OCI-M2 (cell line): ENCODE data around the gene SLC22A5.
"Not testable (repeated sequence)": the region's sequence is repeated elsewhere in the genome, so short reads cannot be mapped to it uniquely, and the experiment has no call there.

ENCODE experiments used
- DNase-seq: peaks from one replicate; lab custom pipeline; 2025; ENCODE audit not compliant: unreplicated experiment; lab: John Stamatoyannopoulos, UW

SLC22A5 gene

DNA sequence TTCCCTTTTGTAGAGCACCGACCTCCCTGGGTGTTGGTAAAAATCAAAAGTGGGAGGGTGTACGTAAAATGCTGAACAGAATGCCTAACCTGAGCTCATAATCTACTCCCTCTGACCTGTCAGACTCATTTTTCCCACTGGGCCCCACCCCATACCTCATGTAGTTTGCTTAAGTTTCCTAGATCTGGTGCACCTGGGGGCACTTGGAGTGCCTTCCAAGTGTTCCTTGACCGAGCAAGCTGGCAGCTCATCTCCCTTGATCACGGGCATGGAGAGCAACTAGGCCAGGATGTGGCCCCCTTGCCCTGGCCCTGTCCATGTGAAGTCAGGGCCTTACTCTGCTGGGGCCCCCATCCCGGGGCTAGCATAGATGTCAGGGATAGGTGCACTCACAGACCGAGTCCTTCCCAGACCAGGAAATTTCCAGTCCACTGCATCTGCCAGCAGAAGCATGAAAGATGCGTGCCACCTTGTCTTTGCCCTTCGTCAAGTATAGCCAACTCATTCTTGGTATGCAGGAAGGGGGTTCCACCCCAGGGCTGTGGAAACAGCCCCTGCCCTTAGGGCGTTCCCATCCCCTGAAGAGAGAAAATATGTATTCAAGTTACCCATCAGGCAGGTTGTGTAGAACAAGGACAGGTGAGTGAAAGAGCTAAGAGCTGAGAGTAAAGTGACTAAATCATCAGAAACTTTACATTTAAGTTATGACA, 41.9 kb downstream of the SLC22A5 start:
- DNase-seq: no peak

DNA sequence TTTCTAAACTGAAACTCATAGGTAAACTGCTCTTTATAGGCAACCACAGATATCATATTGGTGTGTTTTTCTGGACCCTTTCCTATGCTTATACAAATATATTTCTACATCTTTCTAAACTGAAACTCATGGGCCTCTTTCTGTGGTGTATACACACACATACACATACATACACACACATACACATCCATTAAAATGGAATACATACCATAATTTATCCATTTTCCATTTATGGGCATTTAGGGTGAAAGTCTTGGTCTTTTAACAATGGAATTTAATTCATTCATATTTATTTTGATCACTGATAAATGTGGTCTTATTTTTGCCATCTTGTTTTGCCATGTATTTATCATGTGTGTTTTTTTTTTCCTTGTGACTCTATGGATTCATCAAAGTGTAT, 44.1 kb downstream of the SLC22A5 start:
- no peak for DNase-seq

DNA sequence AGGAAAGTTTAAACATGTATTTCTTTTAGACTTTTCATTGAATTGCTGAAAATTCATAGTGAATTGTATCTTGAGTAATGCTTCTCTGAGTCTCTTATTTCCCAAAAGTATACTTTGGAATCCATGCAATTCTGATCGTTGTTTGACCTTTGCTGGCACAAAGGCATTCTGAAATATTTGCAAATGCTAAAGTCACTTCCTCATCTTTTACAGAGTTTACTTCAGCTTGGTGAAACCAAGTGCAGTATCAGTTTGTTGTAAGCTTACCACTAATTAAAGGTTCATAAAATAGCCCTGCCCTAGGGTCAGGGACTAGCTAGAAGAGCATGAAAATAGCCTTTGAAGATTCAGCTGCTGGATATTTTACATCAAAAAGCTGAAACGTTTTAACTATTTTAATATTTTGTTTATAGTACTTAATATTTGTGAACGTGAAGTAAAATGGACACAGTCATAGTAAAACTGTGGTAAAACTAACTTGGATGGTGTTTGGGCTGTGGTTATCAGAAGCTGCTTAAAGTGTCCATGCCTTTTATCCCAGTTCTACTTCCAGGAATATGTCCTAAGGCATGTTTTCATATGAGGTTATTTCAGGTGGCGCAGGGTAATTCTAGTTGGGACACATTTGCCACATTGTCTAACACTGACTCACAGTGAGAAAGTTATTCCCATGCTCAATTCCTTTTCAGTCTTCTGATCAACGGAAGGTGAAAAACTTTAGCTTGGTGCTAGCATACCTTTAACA, 45.3 kb downstream of the SLC22A5 start:
- no peak for DNase-seq

DNA sequence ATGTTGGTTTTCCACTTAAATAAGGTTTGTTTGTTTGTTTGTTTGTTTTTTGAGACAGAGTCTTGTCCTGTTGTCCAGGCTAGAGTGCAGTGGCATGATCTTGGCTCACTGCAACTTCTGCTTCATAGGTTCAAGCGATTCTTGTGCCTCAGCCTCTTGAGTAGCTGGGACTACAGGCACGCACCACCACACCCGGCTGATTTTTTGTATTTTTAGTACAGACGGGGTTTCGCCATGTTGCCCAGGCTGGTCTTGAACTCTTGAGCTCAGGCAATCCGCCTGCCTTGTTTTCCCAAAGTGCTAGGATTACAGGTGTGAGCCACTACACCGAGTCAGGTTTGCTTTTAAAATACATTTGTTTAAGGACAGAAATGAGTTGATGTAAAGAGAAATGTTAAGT, 46.0 kb downstream of the SLC22A5 start:
- DNase-seq: not testable (repeated sequence)

DNA sequence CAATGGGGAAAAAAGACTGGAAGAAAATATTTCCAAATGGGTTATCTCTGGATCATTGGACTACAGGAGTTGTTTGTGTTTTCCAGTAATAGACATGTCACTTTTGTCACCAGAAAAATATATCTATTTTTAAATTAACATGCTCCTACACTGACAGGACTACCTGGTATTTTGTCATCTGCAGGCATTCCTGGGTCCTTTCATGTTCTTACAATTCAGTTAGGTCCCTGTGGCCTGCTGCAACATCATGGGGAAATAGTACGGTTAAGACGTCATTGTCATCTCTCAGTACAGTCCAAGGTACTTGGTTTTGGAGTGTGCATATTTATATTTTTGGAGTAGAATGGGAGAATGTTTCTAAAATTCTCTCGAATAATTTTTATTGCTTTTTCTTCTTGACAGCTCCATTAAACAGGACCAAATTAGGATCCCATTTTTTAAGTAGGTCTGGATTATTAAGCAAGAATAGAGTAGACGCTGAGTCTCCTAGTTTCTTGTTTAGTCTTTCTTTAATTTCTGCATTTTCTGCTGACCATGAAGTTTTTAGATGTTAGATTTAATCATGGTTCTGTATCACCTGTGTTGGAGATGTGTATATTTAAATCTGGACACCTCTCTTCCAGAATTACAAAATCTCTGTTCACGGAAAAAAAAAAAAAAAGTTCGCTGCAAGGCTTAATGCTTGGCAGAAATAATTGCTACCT, 46.9 kb downstream of the SLC22A5 start:
- no peak for DNase-seq

DNA sequence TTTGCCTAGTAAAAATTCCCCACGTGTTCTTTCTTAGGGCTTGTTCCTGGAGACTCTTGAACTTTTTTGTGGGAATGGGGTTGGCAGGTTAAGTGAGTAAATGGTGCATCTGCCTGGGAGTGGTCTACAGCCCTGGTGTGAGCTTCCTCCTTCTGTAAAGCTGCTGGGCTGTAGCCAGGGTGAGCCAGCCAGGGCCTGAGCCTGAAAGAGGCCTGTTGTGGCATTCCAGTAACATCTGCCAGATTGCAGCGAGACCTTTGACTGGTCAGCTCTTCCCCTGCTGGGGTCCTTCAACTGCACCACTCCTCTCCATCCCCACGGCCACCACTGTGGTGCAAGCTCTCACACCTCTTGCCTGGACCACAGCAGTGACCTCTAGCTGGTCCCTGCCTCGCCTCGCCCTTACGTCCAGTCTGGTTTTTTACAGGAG, 47.5 kb downstream of the SLC22A5 start:
- DNase-seq: no peak

DNA sequence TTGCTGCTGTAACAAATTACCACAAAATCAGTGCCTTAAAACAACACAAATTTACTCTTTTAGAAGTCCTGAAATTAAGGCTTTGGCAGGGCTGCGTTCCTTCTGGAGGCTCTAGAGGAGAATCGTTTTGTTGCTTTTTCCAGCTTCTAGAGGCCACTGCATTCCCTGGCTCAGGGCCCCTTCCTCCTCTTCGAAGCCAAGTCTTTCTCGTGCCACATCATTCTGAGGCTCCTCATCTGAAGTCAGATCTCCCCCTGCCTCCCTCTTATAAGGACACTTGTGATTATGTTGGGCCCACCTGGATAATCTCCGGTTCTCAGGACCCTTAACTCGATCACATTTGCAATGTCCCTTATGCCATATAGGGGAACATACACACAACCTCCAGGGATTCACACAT, 48.0 kb downstream of the SLC22A5 start:
- no peak for DNase-seq

DNA sequence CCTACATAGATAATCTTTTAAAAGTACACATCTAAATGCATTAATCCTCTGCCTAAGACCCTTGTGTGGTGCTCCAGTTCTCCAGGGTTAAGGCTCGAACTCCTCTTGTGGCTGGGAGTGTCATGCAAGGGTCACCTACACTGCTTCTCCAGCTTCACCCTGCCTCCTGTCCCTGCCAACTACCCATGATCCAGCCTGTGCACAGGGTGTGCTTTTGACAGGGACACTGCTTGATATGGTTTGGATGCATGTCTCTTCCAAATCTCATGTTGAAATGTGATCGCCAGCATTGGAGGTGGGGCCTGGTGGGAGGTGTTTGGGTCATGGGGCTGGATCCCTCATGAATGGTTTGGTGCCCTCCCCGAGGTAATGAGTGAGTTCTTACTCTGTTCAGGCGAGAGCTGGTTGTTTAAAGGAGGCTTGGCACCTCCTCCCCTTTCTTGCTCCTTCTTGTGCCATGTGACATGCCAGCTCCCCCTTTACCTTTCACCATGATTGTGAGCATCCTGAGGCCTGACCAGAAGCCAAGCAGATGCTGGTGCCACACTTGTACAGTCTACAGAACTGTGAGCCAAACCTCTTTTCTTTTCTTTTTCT, 48.5 kb downstream of the SLC22A5 start:
- no peak for DNase-seq

DNA sequence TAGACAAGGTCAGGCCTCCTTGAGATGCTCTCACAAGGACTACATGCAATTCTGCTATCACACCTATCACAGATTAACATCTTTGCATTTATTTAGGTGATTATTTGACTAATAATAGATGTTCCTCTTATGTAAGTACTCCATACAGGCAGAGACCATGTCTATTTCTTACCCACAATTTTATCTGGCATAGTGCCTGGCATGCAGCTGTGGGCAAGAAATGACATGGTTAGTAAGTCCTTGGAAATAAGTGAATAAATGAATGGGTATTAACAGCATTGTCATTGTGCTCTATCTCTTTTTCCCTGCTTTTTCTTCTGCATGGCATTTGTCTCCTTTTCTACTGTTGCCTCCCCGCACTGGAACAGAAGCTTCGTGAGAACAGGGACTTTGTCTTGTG, 49.4 kb downstream of the SLC22A5 start:
- no peak for DNase-seq

DNA sequence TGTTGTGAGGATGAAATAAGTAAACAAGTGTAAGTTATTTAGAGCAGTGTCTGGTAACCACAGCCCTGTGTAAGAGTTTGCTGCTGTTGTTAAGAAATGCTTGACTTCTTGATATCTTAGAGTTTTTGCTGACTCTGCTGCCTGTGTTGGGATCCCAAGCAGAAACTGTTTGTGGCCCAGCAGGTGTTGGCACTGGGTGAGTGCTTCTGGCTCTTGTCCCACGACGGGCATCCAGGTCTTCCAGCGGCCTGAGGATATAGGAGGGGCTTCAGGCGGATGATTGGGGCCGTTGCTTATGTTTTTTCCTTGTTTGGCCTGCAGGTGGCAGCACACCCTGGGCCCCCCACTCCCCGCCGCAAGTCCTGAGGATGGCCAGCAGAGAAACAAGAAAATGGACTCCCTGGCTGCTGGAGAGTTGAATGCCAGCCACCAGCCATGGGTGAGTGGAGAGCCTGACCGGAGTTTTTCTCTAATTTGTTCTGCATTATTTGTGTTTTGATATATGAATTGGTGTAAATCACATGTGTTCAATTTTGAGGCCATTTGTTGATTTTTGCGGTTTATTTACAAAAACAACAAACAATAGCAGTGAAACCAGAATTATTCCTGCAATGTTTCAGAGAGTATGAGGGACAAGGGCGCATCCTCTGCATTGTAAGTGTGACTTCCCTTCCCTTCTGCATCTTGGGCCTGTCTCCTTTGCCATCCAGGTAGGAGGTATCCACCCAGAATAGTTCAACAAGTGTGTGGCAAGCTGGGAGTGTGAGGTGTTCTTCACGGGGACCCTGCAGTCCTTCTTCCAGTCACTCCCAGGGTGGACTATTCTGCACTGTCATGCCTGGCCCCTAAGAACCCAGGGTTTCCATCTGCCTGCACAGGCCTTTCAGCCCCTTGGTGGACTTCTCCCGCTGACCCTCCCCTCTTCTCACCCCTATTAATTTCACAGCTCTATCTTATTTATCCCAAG, 50.3 kb downstream of the SLC22A5 start:
- no peak for DNase-seq

DNA sequence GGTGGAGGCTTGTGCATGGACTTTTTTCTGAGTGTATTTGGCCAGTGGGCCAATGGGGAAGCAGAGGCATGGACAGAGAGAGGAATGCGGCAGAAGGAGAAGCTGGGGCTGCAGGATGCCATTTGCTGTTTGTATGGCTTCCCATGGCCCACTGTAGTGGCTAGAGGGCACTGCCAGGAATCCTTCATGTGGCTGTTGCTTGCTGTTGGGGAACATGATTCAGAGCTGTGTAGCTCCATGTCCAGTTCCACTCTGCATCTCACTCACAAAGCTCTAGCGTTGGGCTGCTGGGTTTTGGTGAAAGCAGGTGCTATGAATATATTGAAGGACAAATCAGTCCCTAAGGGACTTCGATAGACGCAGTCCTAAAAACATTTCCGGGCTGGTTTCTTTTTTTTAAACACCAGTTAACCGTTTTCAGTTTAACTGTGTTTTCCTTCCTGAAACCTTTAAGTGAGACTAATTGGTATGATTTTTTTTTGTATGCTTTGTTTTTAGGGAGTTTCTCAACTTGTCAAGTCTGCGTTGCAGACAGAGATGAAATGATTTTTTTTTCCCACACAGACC, 51.3 kb downstream of the SLC22A5 start:
- DNase-seq: no peak

DNA sequence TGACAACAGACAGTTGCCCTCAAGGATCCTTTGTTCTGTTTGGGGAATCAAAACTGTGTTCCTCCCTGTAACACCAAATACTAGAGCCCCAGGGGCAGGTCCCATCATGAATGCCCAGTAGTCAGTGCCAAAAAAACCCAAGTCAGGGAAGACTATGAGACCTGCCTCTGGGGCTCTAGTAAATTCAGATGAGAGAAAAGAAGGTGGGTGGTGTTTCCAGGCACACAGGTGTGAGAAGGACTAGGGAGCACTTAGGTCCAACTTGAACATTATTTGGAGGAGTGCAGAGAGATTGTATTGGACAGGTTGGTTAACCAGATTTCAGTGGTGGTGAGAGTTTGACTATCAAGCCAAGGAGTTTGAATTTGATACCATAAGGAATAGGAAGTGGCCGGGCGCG, 52.0 kb downstream of the SLC22A5 start:
- DNase-seq: no peak

DNA sequence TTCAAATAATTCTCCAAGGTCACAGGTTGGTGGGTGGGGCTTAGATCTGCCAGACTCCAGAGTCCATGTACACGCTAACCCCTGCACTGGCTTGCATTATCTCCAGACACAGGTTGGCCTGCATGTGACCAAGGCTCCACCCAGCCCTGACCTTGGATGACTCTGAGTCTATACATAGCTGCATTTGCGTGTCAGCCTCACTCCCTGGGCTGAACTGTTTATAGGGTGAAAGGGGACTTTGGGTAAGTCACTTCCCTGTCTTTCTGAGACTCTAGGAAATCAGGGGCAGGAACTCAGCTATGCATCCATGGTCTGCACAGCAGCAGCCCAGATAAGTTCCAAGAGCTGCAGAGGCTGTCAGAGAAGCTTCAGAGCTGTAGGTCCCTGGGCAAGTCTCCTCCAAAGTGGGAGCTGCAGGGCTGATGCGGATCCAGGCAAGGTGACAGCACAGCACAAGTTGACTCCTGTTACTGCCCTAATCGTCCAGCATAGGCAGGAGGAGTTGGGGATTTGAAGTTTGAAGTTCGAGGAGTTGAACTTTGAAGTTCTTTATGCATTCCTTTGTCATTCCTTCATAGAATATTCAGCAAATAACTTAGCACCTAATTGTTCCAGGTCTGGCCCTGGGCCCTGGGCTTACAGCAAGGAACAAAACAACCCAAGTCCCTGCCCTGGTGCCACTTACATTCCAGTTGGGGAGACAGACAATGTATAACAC, 53.4 kb downstream of the SLC22A5 start:
- no peak for DNase-seq

DNA sequence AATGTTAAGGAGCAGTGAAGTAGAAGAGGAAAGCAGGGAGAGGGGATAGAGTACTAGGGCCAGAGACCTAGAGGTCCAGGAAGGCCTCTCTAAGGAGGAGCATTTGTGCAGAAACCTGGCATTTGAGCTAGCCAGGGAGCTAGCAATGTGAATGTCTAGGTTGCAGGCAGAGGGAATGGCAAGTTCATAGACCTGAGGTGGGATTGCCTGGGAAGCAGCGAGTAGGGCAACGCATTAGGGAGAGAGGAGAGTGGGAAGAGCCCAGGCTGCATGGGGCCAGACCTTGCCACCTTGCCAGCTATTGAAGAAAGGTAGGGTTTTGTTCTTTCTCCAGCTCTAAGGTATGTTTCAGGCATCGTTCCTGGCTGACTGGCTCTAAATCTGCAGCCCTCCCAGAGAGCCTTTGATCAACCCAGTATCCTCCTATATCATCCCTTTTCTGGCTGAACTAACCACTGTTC, 54.0 kb downstream of the SLC22A5 start:
- DNase-seq: no peak

DNA sequence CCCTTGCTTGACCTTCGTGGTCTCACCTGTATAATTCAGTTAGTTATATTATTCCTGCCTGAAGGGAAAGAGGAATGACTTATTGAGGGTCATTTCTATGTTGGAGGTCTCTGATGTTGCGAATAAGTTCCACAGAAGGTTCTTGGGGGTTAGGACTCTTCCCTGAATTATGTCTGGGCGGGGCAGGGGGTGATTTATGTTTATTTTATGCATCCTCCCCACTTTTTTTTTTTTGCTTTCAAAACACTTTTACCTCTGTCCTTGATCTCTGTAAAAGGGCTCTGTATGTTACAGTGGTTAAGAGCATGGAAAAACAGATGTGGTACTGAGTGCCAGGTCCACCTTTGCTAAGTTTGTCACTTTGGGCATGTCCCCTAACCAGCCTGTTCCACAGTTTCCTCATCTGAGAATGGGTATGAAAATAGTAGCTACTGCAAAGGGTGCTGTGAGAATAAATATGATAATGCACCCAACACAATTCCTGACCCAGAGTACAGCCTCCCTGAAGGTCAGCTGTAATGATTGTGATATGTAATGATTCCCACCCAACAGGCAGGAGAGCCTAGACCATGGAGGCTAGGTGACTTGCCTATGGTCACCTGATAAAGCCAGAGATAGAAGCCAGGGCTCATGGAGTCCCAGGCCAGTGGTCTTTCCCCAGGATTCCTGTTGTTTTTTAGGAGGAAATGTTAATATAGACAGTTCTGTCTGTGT, 54.8 kb downstream of the SLC22A5 start:
- DNase-seq: no peak

DNA sequence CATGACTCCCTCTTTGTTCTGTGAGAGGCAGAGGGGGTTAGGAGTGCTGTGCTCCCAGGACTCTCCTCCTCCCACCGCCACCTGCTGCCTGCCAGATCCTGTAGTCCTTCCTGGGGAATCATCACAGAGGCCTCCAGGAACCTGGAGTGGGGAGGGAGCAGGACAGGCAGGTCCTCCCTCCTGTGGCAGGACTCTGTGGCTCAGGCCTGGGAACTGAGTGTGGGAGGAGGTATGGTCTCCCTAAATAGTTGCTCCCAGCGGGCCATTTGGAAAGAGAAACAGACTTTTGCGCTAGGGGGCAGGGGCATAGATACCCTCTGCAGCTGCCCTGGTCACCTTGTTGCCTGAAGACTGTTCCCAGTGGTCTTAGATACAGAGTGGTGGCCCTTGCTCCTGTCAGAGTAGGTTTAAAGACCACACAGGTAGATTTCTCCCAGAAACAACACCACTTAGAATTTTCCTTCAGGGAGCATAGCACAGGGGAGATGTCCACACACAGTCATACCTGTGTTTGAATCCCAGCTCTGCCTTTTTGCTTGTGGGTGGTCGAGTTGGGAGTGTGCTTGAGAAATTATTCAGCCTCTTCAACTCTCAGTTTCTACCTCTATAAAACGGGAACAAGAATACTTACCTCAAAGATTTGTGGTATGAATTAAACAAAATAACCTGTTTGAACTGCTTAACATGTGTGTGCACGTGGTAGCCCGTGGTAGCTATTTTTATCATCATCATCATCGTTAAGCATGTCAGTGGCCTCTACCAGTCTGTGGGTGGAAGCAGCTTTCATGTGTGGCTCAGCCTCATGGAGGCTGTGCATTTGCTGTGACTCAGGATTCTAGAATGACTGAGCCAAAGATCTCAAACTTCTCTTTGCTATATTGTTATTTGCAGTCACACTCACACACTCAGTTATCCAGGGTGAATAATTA, 55.8 kb downstream of the SLC22A5 start:
- no peak for DNase-seq

DNA sequence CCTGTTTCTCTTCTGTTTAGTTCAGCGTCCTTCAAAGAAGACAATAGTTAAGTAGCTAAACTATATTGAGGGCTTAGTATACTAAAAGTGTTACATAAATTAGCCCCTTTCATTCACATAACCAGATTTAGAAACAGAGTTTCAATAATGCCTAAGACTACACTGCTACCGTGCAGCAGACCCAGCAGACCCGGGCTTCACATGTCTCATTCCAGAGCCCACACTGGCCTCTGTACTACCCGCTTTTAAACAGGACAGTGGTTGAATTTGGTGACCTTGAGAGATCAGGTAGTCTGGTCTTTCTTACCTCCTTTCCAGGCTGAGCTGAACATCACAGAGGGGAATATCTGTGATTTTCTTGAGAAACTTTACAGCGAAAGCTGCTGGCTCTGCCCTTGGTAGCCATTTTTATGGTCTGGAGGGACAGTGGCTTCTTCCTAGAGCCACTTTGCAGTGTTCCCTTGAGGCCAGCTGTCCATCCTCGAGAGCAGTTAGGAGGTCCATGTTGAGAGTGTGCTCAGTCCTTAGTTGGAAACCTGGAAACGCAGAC, 56.5 kb downstream of the SLC22A5 start:
- no peak for DNase-seq
